Tibial artery (tissue), 4 donors: ENCODE measurements around the gene SLC41A3.

Source experiments
- DNase-seq, 2 donors: peaks; one replicate each; pipeline ENCODE4 v3.0.0-alpha.2; 2019
- H3K27ac ChIP-seq, 2 donors: fragments of 200-600 bp; sonication (generic) in 1 of 2; 1 replicate in 1 of 2; 2 replicates in 1 of 2; pipeline ENCODE4 v1.5.1; 2018 to 2019; ENCODE audit warnings: mild to moderate bottlenecking in 1 of 2
- H3K27me3 ChIP-seq, 2 donors: fragments of 200-600 bp; sonication (generic) in 1 of 2; one replicate each; pipeline versions ENCODE4 v1.5.1 to v1.6.0; 2016 to 2019
- H3K36me3 ChIP-seq, 3 donors: fragments of 200-600 bp; sonication (generic) in 2 of 3; one replicate each; pipeline ENCODE4 v1.5.1; 2016 to 2019; ENCODE audit warnings: mild to moderate bottlenecking in 2 of 3
- H3K4me1 ChIP-seq, 4 donors: fragments of 200-600 bp; sonication (generic) in 2 of 4; 1 replicate in 3 of 4; 2 replicates in 1 of 4; pipeline ENCODE4 v1.5.1; 2016 to 2019
- H3K4me3 ChIP-seq, 2 donors: fragments of 200-600 bp; sonication (generic) in 1 of 2; 1 replicate in 1 of 2; 2 replicates in 1 of 2; pipeline ENCODE4 v1.5.1; 2018 to 2019; ENCODE audit warnings: mild to moderate bottlenecking in 2 of 2
- H3K9me3 ChIP-seq, 3 donors: fragments of 200-600 bp; sonication (generic) in 1 of 3; one replicate each; pipeline ENCODE4 v1.5.1; 2016 to 2019
- CTCF ChIP-seq, 2 experiments: fragments of 200-600 bp in 1 of 2; fragments of 450-650 bp in 1 of 2; IDR thresholded peaks; one replicate each; pipeline ENCODE4 v1.5.1; 2017 to 2019; ENCODE audit warnings: antibody characterized with exemption in 2 of 2, mild to moderate bottlenecking in 1 of 2, moderate library complexity in 1 of 2
- intact Hi-C: fragments of 100-400 bp; cut with DNase I; formaldehyde crosslinking; loops from one replicate; pipeline ENCODE4 v1.15.0; 2023; ENCODE audit warnings: low total_unique reads

SLC41A3 gene

GRCh38 chr3:126036056-126036549 lies 47.8 kb downstream of the SLC41A3 start:
- no peaks in the 10 kb centered on the region for H3K9me3 ChIP-seq
- intact Hi-C loops: no loop called here

GRCh38 chr3:126035362-126036050 lies 48.4 kb downstream of the SLC41A3 start:
- Histone ChIP-seq H3K4me3 (no peak overlapping the region), H3K27ac (no peak overlapping the region), H3K9me3 (no peaks in the 10 kb centered on the region), H3K27me3 (no peaks in the 10 kb centered on the region), H3K36me3 (peaks cover 25 to 49% (median 35%) of the 10 kb centered on the region in 3 donors), H3K4me1 (no peaks in the 10 kb centered on the region)
- peak in 1 of 2 donors; percentile 24 for DNase-seq
- intact Hi-C loops: no loop called here
- no peak for TF ChIP-seq CTCF (IDR thresholded peaks at IDR 0.05)

More at GRCh38 chr3:126036056-126036549, 47.8 kb downstream of the SLC41A3 start:
- Histone ChIP-seq H3K27me3 (no peaks in the 10 kb centered on the region), H3K36me3 (peaks cover 25 to 48% (median 35%) of the 10 kb centered on the region in 3 donors), H3K4me3 (no peak overlapping the region), H3K4me1 (no peaks in the 10 kb centered on the region), H3K27ac (no peak overlapping the region)
- no peak for TF ChIP-seq CTCF (IDR thresholded peaks at IDR 0.05)
- DNase-seq: peak in 1 of 2 donors; percentile 45

- Histone ChIP-seq H3K36me3 (peaks cover 21 to 49% (median 35%) of the 10 kb centered on the region in 3 donors), H3K9me3 (no peaks in the 10 kb centered on the region), H3K27ac (no peak overlapping the region), H3K4me1 (no peaks in the 10 kb centered on the region), H3K27me3 (no peaks in the 10 kb centered on the region), H3K4me3 (no peak overlapping the region)
- peak in 1 of 2 donors; percentile 42 for DNase-seq
- TF ChIP-seq CTCF (IDR thresholded peaks at IDR 0.05): no peak
- intact Hi-C loops: no loop called here
These were observed 49.2 kb downstream of the SLC41A3 start for GRCh38 chr3:126034481-126035361.

- no peaks in the 10 kb centered on the region for H3K27me3 ChIP-seq
- no peaks in the 10 kb centered on the region for H3K4me1 ChIP-seq
- intact Hi-C loops: no loop called here
- peaks cover 29 to 57% (median 41%) of the 10 kb centered on the region in 3 donors for H3K36me3 ChIP-seq
- TF ChIP-seq CTCF (IDR thresholded peaks at IDR 0.05): no peak
- H3K9me3 ChIP-seq: no peaks in the 10 kb centered on the region
- H3K4me3 ChIP-seq: no peak overlapping the region
- H3K27ac ChIP-seq: no peak overlapping the region
- peak in 1 of 2 donors; percentile 9 for DNase-seq
These were observed 50.2 kb downstream of the SLC41A3 start for GRCh38 chr3:126033765-126034164.

GRCh38 chr3:126033051-126033745 lies 50.7 kb downstream of the SLC41A3 start:
- Histone ChIP-seq H3K36me3 (peaks cover 34 to 63% (median 47%) of the 10 kb centered on the region in 3 donors), H3K27ac (no peak overlapping the region), H3K27me3 (no peaks in the 10 kb centered on the region), H3K4me3 (no peak overlapping the region), H3K4me1 (no peaks in the 10 kb centered on the region), H3K9me3 (peaks cover 0 to 5% (median 3%) of the 10 kb centered on the region in 3 donors)
- TF ChIP-seq CTCF (IDR thresholded peaks at IDR 0.05): no peak
- no peak for DNase-seq
- intact Hi-C loops: no loop called here
